Central memory CD4-positive, alpha-beta T cell (primary cell): ENCODE data around the gene BSN.

ENCODE experiments used
- DNase-seq: peaks from one replicate; pipeline ENCODE4 v3.0.0; 2022

BSN gene

DNA sequence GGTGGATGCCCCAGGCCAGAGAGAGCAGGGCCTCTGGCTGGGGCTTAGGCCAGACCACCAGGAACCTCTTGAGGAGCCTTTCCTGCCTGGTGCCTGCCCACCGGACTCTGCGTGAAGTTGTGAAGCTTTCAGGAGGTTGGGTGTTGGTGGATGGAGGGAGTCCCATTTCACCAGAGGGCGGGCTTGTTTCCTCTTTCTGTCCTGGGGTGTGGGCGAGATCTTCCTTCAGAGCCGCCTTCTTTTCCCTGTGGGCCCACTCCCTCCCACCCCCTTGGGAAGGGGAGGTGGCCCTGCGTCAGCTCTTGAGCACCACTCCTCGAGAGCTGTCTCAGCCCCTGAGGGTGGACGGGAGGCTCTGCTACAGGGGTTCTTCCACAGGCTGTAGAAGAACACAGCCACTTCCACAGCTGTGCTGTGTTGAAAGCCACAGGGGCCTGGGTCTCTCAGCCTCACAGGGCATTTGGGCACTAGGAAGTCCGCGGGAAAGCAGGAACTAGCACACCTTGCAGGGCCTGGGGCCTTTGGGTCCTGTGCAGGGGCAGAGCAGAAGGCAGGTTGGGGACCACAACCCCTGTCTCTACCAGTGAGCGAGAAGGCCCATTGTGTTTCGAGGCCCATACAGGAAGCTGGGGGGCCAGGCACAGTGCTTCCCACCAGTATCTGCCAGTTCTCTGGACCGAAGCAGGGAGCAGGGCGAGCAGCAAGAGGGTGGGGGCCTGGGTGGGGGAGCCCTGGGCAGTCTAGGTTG lies 163.1 kb downstream of the BSN start:
- no peak for DNase-seq

- DNase-seq, result no peak
Observed at GRCh38 chr3:49717959-49718857, 163.9 kb downstream of the BSN start.

GRCh38 chr3:49718858-49719213 lies 164.6 kb downstream of the BSN start:
- no peak for DNase-seq

DNA sequence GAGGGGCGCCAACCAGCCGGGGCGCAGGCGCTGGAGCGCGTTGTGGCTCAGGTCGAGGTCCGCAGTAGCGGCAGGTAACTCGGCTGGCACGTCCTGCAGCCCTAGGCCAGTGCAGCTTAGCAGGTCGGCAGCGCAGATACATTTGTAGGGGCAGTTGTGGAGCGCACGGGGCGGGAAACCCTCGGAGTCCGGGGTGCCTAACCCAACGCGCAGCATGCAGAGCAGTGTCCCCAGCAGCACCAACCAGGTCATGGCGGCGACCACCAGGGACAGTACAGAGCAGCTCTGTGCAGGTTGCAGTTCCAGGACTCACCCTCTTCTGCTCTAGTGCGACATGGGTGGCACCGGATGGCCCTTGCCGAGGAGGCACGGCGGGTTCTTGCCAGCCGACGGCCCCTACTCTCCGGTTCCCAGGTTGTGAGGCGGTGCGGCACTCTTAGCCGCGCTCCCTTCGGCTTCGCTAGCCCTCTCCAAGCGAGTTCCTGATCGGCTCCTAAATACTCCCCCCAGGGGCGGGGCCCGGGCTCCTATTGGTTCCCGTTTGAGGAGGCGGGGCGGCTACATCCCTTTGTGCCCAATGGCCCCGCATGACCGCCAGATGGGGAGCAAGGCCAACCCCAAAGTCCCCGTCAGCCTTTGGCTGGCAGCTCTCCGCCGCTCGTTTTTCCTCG lies 165.1 kb downstream of the BSN start, which contains the start of gene AMIGO3:
TSS of gene AMIGO3 (minus strand) at position 471 of the 671 bp plus-strand sequence. CDS start at position 252, 219 bp downstream.
- DNase-seq, result peak; percentile 86
